Measurements from ENCODE around the gene SPTA1.

- TF ChIP-seq CTCF (IDR thresholded peaks at IDR 0.05) (no peak), POLR2A (IDR thresholded peaks at IDR 0.05) (no peak)
Measured at GRCh38 chr1:158687037-158687436, 522 bp upstream of the SPTA1 start.
